ENCODE results near the gene CEP97. TPM values are rescaled to one million over a fixed set of nuclear protein-coding genes. Genes with fewer than 3 reads are reported as not detected.
"Not testable (repeated sequence)": the region's sequence is repeated elsewhere in the genome, so short reads cannot be mapped to it uniquely, and the experiment has no call there.

CEP97 gene
- total RNA-seq, 2 experiments from 2014 or later = 17.0 to 20.3 TPM

GRCh38 chr3:101741914-101742313, 17.5 kb downstream of the CEP97 start:
- H3K9me3 Mint-ChIP-seq; H3K27me3 Mint-ChIP-seq (ENCODE audit: low read depth); H3K27ac Mint-ChIP-seq; H3K4me1 Mint-ChIP-seq (ENCODE audit: low read depth); intact Hi-C loops (cut with micrococcal nuclease); DNase-seq; H3K4me3 Mint-ChIP-seq: not testable (repeated sequence)
- peaks cover 41% of the 10 kb centered on the region for H3K36me3 Mint-ChIP-seq (ENCODE audit: low read depth)
- CTCF ChIA-PET = interaction anchor here (0.6 kb wide), 1 partner anchor 486 kb away, joined by 7 read pairs; no protein-coding TSS in a partner anchor

- H3K9me3 Mint-ChIP-seq = peaks cover 8% of the 10 kb centered on the region
- H3K27ac Mint-ChIP-seq = no peak overlapping the region
- CTCF ChIA-PET = interaction anchor here (0.7 kb wide), 1 partner anchor 72 kb away, joined by 3 read pairs; no protein-coding TSS in a partner anchor
- intact Hi-C loops (cut with micrococcal nuclease) = no loop called here
- DNase-seq = no peak
- H3K4me1 Mint-ChIP-seq (ENCODE audit: low read depth) = no peaks in the 10 kb centered on the region
- peaks cover 27% of the 10 kb centered on the region for H3K36me3 Mint-ChIP-seq (ENCODE audit: low read depth)
- no peaks in the 10 kb centered on the region for H3K27me3 Mint-ChIP-seq (ENCODE audit: low read depth)
- H3K4me3 Mint-ChIP-seq = no peak overlapping the region
Observed at GRCh38 chr3:101744811-101745210, 20.4 kb downstream of the CEP97 start.

DNA sequence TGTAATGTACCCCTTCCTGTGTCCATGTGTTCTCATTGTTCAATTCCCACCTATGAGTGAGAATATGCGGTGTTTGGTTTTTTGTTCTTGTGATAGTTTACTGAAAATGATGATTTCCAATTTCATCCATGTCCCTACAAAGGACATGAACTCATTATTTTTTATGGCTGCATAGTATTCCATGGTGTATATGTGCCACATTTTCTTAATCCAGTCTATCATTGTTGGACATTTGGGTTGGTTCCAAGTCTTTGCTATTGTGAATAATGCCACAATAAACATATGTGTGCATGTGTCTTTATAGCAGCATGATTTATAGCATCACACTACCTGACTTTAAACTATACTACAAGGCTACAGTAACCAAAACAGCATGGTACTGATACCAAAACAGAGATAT, 21.5 kb downstream of the CEP97 start:
- H3K27ac Mint-ChIP-seq; DNase-seq; H3K4me3 Mint-ChIP-seq; H3K4me1 Mint-ChIP-seq (ENCODE audit: low read depth); intact Hi-C loops (cut with micrococcal nuclease); CTCF ChIA-PET; H3K27me3 Mint-ChIP-seq (ENCODE audit: low read depth): not testable (repeated sequence)
- H3K9me3 Mint-ChIP-seq = peaks cover 11% of the 10 kb centered on the region
- H3K36me3 Mint-ChIP-seq (ENCODE audit: low read depth) = peaks cover 25% of the 10 kb centered on the region

DNA sequence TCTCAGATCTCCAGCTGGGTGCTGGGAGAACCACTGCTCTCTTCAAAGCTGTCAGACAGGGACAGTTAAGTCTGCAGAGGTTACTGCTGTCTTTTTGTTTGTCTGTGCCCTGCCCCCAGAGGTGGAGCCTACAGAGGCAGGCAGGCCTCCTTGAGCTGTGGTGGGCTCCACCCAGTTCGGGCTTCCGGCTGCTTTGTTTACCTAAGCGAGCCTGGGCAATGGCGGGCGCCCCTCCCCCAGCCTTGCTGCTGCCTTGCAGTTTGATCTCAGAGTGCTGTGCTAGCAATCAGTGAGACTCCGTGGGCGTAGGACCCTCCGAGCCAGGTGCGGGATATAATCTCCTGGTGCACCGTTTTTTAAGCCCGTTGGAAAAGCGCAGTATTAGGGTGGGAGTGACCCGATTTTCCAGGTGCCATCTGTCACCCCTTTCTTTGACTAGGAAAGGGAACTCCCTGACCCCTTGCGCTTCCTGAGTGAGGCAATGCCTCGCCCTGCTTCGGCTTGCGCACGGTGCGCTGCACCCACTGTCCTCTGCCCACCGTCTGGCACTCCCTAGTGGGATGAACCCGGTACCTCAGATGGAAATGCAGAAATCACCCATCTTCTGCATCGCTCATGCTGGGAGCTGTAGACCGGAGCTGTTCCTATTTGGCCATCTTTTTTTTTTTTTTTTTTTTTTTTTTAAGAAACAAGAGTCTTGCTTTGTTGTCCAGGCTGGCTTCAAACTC, 29.1 kb downstream of the CEP97 start:
- H3K9me3 Mint-ChIP-seq; intact Hi-C loops (cut with micrococcal nuclease); H3K27ac Mint-ChIP-seq; CTCF ChIA-PET; DNase-seq; H3K4me1 Mint-ChIP-seq (ENCODE audit: low read depth); H3K4me3 Mint-ChIP-seq; H3K27me3 Mint-ChIP-seq (ENCODE audit: low read depth): not testable (repeated sequence)
- H3K36me3 Mint-ChIP-seq (ENCODE audit: low read depth) = peaks cover 49% of the 10 kb centered on the region

DNA sequence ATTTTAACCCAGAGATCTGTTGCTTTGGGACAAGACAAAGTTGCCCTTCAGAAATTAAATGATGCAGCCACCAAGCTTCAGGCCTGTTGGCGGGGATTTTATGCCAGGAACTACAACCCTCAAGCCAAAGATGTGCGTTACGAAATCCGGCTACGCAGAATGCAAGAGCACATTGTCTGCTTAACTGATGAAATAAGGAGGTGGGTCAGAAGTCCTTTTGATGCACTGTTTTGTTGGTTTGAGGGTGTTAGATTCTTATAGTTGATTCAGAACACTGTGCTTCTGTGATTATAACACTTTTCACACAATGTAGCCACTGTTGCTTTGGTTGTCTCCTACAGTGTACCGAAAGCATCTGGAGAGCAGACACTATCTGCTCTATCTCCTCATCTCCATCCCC, 33.8 kb downstream of the CEP97 start:
- intact Hi-C loops (cut with micrococcal nuclease) = no loop called here
- no peaks in the 10 kb centered on the region for H3K9me3 Mint-ChIP-seq
- no peak overlapping the region for H3K4me3 Mint-ChIP-seq
- no peaks in the 10 kb centered on the region for H3K27me3 Mint-ChIP-seq (ENCODE audit: low read depth)
- peaks cover 8% of the 10 kb centered on the region for H3K4me1 Mint-ChIP-seq (ENCODE audit: low read depth)
- no peak overlapping the region for H3K27ac Mint-ChIP-seq
- peaks cover 54% of the 10 kb centered on the region for H3K36me3 Mint-ChIP-seq (ENCODE audit: low read depth)
- CTCF ChIA-PET = no interaction called here
- DNase-seq = no peak

DNA sequence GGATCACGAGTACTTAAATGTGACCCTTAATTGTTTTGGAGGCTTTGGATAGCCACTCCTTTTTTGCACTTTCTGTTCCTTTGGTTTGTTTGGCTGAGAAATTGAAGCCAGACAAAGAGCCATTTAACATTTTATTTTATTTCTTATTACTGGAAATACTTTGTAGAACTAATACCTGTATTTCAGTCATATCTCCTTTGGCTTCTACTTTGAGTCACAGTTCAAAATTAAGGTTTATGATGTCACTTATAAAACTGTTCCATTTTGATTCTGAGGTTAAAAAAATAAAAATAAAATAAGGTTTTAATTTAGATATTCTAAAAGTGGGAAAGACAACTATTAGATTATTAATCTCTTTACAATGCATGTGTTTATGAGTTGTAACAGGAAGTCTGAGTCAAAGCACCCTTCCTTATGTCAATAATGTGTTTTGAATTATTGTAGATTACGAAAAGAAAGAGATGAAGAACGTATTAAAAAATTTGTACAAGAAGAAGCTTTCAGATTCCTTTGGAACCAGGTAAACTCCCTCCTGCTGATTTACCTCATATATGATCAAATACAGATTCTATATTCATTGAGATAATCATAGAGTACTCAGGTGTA, 37.7 kb downstream of the CEP97 start:
- Mint-ChIP-seq H3K27ac (no peak overlapping the region), H3K27me3 (ENCODE audit: low read depth) (no peaks in the 10 kb centered on the region), H3K4me3 (no peak overlapping the region), H3K4me1 (ENCODE audit: low read depth) (peaks cover 6% of the 10 kb centered on the region), H3K9me3 (no peaks in the 10 kb centered on the region), H3K36me3 (ENCODE audit: low read depth) (peaks cover 45% of the 10 kb centered on the region)
- DNase-seq = no peak
- CTCF ChIA-PET = interaction anchor here (0.6 kb wide), 2 partner anchors 61 to 780 kb away, joined by 3 to 4 read pairs; no protein-coding TSS in a partner anchor
- intact Hi-C loops (cut with micrococcal nuclease) = no loop called here

GRCh38 chr3:101777745-101778281, 53.4 kb downstream of the CEP97 start:
- H3K27me3 Mint-ChIP-seq (ENCODE audit: low read depth); H3K9me3 Mint-ChIP-seq; DNase-seq; H3K4me3 Mint-ChIP-seq; H3K36me3 Mint-ChIP-seq (ENCODE audit: low read depth); CTCF ChIA-PET: not testable (repeated sequence)
- intact Hi-C loops (cut with micrococcal nuclease) = loop anchor here (2.0 to 5.0 kb wide), 2 partner anchors 206 to 259 kb away; partner anchors contain the start of gene PCNP
- Mint-ChIP-seq H3K4me1 (ENCODE audit: low read depth) (peaks cover 37% of the 10 kb centered on the region), H3K27ac (peak overlapping the region; percentile 76)

- peaks cover 8% of the 10 kb centered on the region for H3K36me3 Mint-ChIP-seq (ENCODE audit: low read depth)
- no peak for DNase-seq
Observed at GRCh38 chr3:101778385-101779046, 54.1 kb downstream of the CEP97 start.

GRCh38 chr3:101779047-101779821, 54.8 kb downstream of the CEP97 start, which contains the start of gene NXPE3:
TSS of gene NXPE3 (plus strand) at chr3:101779211. CDS start at chr3:101785597, 6,386 bp downstream.
- peaks cover 49% of the 10 kb centered on the region for H3K4me1 Mint-ChIP-seq (ENCODE audit: low read depth)
- CTCF ChIA-PET = interaction anchor here (0.5 to 1.6 kb wide), 7 partner anchors 19 to 450 kb away, joined by 3 to 5 read pairs (median 3); no protein-coding TSS in a partner anchor
- no peaks in the 10 kb centered on the region for H3K9me3 Mint-ChIP-seq

More at GRCh38 chr3:101778385-101779046, 54.1 kb downstream of the CEP97 start:
- intact Hi-C loops (cut with micrococcal nuclease) = loop anchor here (1.0 to 5.0 kb wide), 6 partner anchors 54 to 260 kb away; partner anchors contain the start of genes CEP97, NFKBIZ, PCNP and RPL24
- Mint-ChIP-seq H3K4me1 (ENCODE audit: low read depth) (peaks cover 41% of the 10 kb centered on the region), H3K27me3 (ENCODE audit: low read depth) (no peaks in the 10 kb centered on the region), H3K27ac (peak overlapping the region; percentile 96), H3K9me3 (no peaks in the 10 kb centered on the region), H3K4me3 (peak overlapping the region; percentile 95)
- CTCF ChIA-PET = interaction anchor here (0.6 to 1.4 kb wide), 5 partner anchors 25 to 451 kb away, joined by 3 to 5 read pairs (median 3); no protein-coding TSS in a partner anchor

DNA sequence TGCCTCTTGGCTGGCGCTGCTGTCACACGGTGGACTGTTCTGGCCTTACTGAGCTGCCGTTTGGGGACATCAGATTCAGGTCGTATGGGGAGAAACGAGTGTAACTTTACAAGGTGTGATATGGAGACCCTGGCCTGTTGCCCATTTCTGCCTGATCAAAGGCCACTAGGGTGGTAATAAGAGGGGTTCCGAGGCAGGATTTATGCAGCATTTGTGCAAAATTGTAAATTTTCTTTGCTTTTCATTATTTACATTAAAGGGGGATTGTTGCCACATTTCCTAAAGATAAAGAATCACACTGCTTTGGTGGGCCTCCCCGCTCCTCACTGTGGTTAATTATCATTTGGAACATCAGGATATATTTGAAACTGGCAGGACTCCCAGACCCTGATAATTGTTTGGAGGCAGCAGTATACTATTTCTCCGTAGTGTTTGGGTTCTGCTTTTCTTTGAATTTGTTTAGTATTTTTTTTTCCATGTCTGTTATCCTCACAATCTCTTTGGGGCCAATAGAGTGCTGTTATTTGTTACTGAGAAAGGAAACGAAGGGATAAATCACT, 55.5 kb downstream of the CEP97 start:
- peaks cover 12% of the 10 kb centered on the region for H3K36me3 Mint-ChIP-seq (ENCODE audit: low read depth)
- H3K27ac Mint-ChIP-seq = peak overlapping the region; percentile 96
- H3K4me1 Mint-ChIP-seq (ENCODE audit: low read depth) = peaks cover 55% of the 10 kb centered on the region
- H3K9me3 Mint-ChIP-seq = no peaks in the 10 kb centered on the region
- CTCF ChIA-PET = interaction anchor here (0.5 to 1.6 kb wide), 5 partner anchors 18 to 636 kb away, joined by 3 to 5 read pairs (median 3); no protein-coding TSS in a partner anchor
- intact Hi-C loops (cut with micrococcal nuclease) = loop anchor here (1.0 to 5.0 kb wide), 6 partner anchors 56 to 261 kb away; partner anchors contain the start of genes CEP97, NFKBIZ, PCNP and RPL24
- DNase-seq = no peak
- peak overlapping the region; percentile 95 for H3K4me3 Mint-ChIP-seq
- no peaks in the 10 kb centered on the region for H3K27me3 Mint-ChIP-seq (ENCODE audit: low read depth)

More at GRCh38 chr3:101779047-101779821, 54.8 kb downstream of the CEP97 start, which contains the start of gene NXPE3:
- peak within 1 kb of the TSS; percentile 95 for H3K4me3 Mint-ChIP-seq
- peak; percentile 96 for DNase-seq
- H3K36me3 Mint-ChIP-seq (ENCODE audit: low read depth) = peaks cover 10% of the 10 kb centered on the region
- intact Hi-C loops (cut with micrococcal nuclease) = loop anchor here (1.0 to 5.0 kb wide), 6 partner anchors 55 to 260 kb away; partner anchors contain the start of genes CEP97, NFKBIZ, PCNP and RPL24
- H3K27ac Mint-ChIP-seq = peak within 1 kb of the TSS; percentile 96
- no peaks in the 10 kb centered on the region for H3K27me3 Mint-ChIP-seq (ENCODE audit: low read depth)

DNA sequence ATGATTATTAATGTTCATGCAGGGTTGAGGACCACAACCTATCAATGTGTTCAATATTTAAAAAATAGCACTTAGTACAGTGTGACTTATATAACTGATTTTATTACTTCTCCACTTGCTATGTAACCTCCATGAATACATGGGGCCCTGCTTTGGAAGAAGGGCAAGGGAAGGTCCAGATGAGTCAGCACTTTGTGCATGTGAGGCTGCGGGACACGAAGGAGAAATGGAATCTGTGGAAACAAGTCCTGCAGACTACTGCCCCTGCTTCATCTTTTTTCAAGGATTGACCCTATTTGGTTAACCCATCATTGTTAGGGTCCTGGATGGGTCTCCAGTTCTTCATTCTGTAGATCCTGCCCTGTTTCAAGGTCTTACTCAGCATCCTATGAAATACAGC, 56.2 kb downstream of the CEP97 start:
- peaks cover 63% of the 10 kb centered on the region for H3K4me1 Mint-ChIP-seq (ENCODE audit: low read depth)
- intact Hi-C loops (cut with micrococcal nuclease) = no loop called here
- CTCF ChIA-PET = interaction anchor here (1.0 to 1.6 kb wide), 2 partner anchors 17 to 21 kb away, joined by 3 read pairs; no protein-coding TSS in a partner anchor

More for the DNA sequence above, 56.2 kb downstream of the CEP97 start:
- Mint-ChIP-seq H3K4me3 (peak overlapping the region; percentile 95), H3K36me3 (ENCODE audit: low read depth) (peaks cover 18% of the 10 kb centered on the region), H3K27me3 (ENCODE audit: low read depth) (no peaks in the 10 kb centered on the region), H3K27ac (peak overlapping the region; percentile 71), H3K9me3 (no peaks in the 10 kb centered on the region)
- DNase-seq = peak; percentile 13
